Stomach smooth muscle (tissue), 2 donors: Measurements from ENCODE around the gene RMI2.

Source experiments
- H3K27ac ChIP-seq: one replicate; pipeline ENCODE4 v1.7.0; 2013; ENCODE audit warnings: mild to moderate bottlenecking, low read length, inconsistent platforms
- H3K27me3 ChIP-seq, 2 donors: one replicate each; pipeline ENCODE4 v1.7.0; 2013; ENCODE audit warnings: low read length in 2 of 2; ENCODE audit not compliant: insufficient read depth in 2 of 2, control insufficient read depth in 1 of 2
- H3K36me3 ChIP-seq, 2 donors: one replicate each; pipeline ENCODE4 v1.7.0; 2013; ENCODE audit warnings: low read length in 2 of 2; ENCODE audit not compliant: control insufficient read depth in 2 of 2, insufficient read depth in 2 of 2
- H3K4me1 ChIP-seq: one replicate; pipeline ENCODE4 v1.7.0; 2013; ENCODE audit warnings: low read length; ENCODE audit not compliant: control insufficient read depth, insufficient read depth
- H3K4me3 ChIP-seq, 2 donors: one replicate each; pipeline ENCODE4 v1.7.0; 2013; ENCODE audit warnings: low read length in 2 of 2
- H3K9ac ChIP-seq, 2 donors: one replicate each; pipeline ENCODE4 v1.7.0; 2013; ENCODE audit warnings: low read length in 2 of 2, mild to moderate bottlenecking in 1 of 2
- H3K9me3 ChIP-seq, 2 donors: one replicate each; pipeline ENCODE4 v1.7.0; 2013; ENCODE audit warnings: low read length in 2 of 2; ENCODE audit not compliant: control insufficient read depth in 2 of 2
- donor health status: healthy.
- donor health status: Pancreatic carcinoma.

The RMI2 gene

DNA sequence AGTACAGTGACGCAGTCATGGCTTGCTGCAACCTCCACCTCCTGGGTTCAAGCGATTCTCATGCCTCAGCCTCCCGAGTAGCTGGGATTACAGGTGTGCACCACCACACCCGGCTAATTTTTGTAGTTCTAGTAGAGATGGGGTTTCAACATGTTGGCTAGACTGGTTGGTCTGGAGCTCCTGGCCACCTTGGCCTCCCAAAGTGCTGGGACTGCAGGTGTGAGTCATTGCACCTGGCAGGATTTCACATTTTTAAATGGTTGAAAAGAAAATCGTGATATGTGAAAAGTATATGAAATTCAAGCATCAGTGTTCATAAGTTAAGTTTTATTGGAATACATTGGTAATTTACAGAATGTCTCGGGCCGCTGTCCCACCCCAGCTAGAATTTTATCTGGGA, 2.6 kb downstream of the RMI2 start:
- Histone ChIP-seq H3K4me1 (peaks cover 28% of the 10 kb centered on the region), H3K4me3 (no peak overlapping the region), H3K27ac (no peak overlapping the region), H3K36me3 (no peaks in the 10 kb centered on the region), H3K27me3 (no peaks in the 10 kb centered on the region), H3K9me3 (no peaks in the 10 kb centered on the region), H3K9ac (no peak overlapping the region)

DNA sequence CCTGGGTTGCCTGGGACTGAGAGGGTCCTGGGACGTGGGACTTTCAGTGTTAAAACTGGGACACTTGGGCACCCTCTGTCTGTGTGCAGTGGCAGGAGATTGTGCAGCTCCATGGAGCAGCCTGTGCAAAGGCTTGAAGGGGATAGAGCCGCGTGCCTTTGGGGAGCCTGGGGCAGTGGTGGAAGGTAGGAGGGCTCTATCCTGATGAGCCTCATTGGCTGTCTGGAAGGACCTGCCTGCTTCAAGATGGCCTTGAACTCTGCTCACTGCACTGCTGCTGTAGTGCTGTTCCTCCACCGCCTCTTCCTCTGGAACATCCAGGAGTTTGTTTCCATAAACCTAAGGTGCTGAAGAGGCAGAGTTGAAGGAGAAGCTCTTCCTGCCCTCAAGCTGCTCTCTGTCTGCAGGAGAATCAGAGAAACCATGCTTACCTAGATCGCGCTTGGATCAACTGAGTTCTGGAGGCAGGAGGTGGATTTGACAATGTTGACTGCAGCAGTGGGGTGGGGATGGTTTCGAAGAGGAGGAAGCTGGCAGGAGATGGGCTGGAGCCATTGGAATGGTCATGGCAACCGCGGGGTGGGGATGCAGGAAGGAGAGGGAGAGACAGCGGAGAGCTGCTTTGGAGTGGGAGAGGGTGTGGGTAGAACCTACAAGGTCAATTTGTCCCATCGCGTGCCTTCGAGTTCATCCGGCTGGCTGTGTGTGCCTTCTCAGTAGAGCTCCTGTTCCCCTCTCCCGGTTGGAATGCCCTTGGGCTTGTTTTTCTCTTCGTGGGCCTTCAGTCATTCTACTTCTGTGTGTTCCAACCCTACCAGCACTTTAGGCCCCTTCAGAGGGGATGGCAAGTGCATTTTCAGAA, 3.7 kb downstream of the RMI2 start:
- H3K27ac ChIP-seq, result peak overlapping the region; percentile 76
- peak overlapping the region; percentile 0 to 35 for H3K4me3 ChIP-seq
- H3K4me1 ChIP-seq, result peaks cover 28% of the 10 kb centered on the region

DNA sequence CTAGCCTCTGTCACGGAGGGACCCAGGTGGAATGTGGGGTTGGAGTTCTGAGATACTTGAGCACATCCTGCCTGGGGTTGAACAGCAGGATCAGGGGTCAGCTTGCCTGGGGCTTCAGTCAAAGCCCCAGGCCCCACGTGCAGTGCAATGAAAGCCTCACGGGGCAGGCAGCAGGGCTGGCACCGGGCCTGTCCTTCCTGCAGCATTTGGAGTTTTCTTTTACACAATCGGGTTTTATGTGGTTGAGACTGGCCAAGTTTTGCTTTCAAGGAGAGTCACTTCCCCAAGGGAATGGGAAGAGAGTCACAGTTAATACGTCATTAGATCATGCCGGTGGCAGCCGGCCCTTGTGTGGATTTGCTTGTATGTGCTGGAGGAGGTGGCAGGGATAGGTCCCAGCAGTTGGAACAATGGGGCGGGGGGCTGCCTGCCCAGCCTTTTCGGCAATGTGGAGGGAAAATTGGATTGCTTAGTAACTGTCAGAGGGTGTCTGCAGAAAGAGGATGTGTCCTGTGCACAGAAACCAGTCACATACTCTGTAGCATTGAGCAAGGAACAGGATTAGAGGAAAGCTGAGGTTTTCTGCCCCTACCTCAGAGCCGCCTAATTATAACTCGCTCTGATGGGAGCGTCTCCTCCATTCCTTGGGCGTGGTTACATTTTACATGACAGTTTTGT, 4.5 kb downstream of the RMI2 start:
- peaks cover 28% of the 10 kb centered on the region for H3K4me1 ChIP-seq
- H3K27ac ChIP-seq, result peak overlapping the region; percentile 76
- H3K9ac ChIP-seq, result peak overlapping the region in 1 of 2 donors; percentile 13

More for the DNA sequence above, 3.7 kb downstream of the RMI2 start:
- Histone ChIP-seq H3K9me3 (no peaks in the 10 kb centered on the region), H3K36me3 (no peaks in the 10 kb centered on the region), H3K27me3 (no peaks in the 10 kb centered on the region), H3K9ac (no peak overlapping the region)

DNA sequence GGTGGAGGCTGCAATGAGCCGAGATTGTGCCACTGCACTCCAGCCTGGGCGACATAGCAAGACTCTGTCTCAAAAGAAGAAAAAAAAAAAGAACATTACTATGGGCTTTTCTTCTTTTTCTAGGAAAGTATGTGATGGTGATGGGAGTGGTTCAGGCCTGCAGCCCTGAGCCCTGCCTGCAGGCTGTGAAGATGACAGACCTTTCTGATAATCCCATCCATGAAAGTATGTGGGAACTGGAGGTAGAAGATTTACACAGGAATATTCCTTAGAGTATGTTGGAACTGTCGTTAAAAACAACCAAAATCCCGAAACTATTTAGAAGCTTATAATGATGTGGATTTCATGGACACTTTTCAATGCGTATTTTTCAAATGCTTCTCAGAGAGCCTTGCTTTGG, 5.3 kb downstream of the RMI2 start:
- Histone ChIP-seq H3K9ac (peak overlapping the region in 1 of 2 donors; percentile 22), H3K4me3 (peak overlapping the region; percentile 50 to 56), H3K27me3 (no peaks in the 10 kb centered on the region), H3K36me3 (no peaks in the 10 kb centered on the region), H3K27ac (peak overlapping the region; percentile 76), H3K9me3 (no peaks in the 10 kb centered on the region), H3K4me1 (peaks cover 32% of the 10 kb centered on the region)

More for the DNA sequence above, 4.5 kb downstream of the RMI2 start:
- Histone ChIP-seq H3K4me3 (peak overlapping the region; percentile 0 to 35), H3K27me3 (no peaks in the 10 kb centered on the region), H3K36me3 (no peaks in the 10 kb centered on the region), H3K9me3 (no peaks in the 10 kb centered on the region)

DNA sequence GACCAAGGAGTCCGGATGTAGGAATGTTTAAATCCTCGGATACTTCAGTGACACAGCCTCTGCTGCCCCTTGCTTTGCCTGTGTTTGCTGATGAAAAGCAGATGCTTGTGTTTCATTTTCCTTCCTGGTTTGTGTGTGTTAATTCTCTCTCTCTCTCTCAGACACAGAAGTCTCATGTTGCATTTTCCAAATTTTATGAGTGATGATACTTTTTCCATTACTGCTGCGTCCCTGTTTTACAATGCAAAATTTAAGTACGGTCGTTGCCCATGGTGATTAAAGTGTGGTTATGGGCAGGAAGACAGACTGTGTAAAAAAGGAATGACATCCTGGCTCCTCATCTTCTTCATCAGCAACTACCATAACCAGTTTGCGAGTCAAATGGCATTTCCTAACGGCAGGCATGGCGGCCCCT, 5.7 kb downstream of the RMI2 start:
- Histone ChIP-seq H3K9me3 (no peaks in the 10 kb centered on the region), H3K36me3 (no peaks in the 10 kb centered on the region), H3K4me1 (peaks cover 32% of the 10 kb centered on the region), H3K4me3 (peak overlapping the region; percentile 50 to 56), H3K27me3 (no peaks in the 10 kb centered on the region), H3K27ac (peak overlapping the region; percentile 76), H3K9ac (peak overlapping the region; percentile 8 to 22)

DNA sequence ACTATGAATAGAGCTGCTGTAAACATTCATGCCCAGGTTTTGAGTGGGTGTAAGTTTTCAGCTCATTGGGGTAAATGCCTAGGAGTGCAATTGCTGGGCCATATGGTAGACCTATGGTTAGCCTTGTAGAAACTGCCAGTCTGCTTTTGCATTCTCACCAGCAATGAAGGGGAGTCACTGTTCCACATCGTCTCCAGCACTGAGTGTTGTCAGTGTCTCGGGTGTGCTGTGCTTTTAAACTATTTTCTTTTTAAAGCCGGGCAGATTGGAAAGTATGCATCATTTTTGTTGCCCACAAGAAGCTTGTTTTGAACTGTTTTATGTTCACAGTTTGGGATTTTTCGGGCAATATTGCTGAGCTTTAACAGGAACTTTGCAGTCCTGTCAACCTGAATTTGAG, 7.9 kb downstream of the RMI2 start:
- Histone ChIP-seq H3K27me3 (no peaks in the 10 kb centered on the region), H3K36me3 (no peaks in the 10 kb centered on the region), H3K9me3 (no peaks in the 10 kb centered on the region), H3K4me3 (no peak overlapping the region), H3K27ac (no peak overlapping the region), H3K4me1 (peaks cover 38% of the 10 kb centered on the region), H3K9ac (no peak overlapping the region)

DNA sequence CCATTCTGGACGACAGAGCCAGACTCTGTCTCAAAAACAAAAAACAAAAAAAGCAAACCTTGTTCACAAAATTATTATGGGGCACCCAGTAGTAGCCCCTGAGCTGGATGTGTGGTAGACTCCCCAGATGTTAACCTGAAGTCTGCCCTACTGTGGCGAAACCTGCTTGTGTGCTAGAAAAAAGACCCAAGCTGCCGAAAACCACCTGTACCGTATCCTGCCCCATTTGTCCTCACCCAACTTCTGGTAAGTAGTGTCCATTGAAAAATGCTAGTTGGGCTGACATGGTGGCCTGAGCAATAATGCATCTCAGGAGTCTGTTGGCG, 9.1 kb downstream of the RMI2 start:
- Histone ChIP-seq H3K4me3 (no peak overlapping the region), H3K36me3 (no peaks in the 10 kb centered on the region)

DNA sequence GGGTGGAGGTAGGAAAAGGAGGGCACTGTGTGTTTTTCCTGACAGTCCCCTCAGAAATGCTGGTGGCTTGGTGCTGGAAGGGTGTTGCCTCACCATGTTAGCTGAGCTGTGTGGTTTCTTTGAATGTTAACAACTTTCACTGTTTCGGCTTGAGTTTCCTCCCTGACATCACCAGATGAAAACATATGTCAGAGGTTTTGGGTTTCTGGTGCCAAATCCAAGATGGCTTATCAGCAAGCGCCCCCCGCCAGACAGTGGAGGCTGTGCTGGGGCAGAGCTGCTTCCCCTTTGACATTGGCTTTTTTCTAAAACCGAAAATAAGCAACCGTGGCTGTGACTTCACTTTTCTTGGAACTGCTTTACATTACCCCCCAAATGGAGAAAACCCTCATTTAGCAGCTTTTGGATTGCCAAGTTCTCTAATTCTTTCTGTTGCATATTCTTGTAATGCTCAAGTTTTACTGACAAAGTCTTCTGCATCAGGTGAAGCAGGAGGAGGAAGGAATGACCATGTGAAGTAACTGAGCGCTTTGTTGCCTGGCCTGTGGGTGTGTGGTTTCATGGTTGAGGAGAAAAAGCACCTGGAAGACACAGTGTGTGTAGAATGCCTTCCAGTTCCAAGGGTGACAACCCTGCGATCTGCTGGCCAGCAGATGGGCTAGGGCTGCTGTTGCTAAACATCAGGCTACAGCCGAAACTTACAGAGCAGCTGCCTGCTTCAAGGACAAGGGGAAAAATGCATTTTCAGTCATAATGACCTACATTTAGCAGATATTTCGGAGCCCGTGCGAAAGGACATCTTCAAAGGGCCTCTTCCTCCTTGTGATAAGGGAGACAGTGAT, 9.7 kb downstream of the RMI2 start:
- Histone ChIP-seq H3K4me1 (peaks cover 28% of the 10 kb centered on the region), H3K4me3 (no peak overlapping the region), H3K27ac (no peak overlapping the region)

More for the DNA sequence above, 9.1 kb downstream of the RMI2 start:
- Histone ChIP-seq H3K4me1 (peaks cover 34% of the 10 kb centered on the region), H3K9ac (no peak overlapping the region), H3K27ac (no peak overlapping the region), H3K27me3 (no peaks in the 10 kb centered on the region), H3K9me3 (no peaks in the 10 kb centered on the region)

DNA sequence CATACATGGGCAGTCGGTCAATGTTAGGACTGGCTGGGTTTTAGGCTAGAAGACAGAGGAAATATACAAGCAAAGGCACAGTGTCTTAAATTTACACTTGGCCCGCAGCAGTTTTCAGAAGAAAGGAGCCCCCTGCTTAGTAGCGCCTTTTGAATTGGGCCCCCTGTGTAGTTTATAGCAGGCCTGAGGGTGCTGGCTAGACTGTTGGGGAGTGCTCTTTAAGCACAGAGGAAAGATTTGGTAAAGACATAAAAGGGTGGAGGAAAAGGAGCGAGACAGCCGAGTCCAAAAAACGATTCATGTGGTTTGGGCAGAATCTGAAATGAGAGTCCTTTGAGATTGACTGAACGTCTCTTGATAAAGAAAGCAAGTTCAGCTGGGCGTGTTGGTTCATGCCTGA, 10.6 kb downstream of the RMI2 start:
- Histone ChIP-seq H3K4me1 (peaks cover 19% of the 10 kb centered on the region), H3K4me3 (no peak overlapping the region), H3K9ac (no peak overlapping the region), H3K36me3 (no peaks in the 10 kb centered on the region), H3K27ac (no peak overlapping the region), H3K27me3 (peaks cover 0 to 3% of the 10 kb centered on the region in 2 donors), H3K9me3 (no peaks in the 10 kb centered on the region)

More for the DNA sequence above, 9.7 kb downstream of the RMI2 start:
- Histone ChIP-seq H3K9me3 (no peaks in the 10 kb centered on the region), H3K36me3 (no peaks in the 10 kb centered on the region), H3K27me3 (no peaks in the 10 kb centered on the region), H3K9ac (no peak overlapping the region)

DNA sequence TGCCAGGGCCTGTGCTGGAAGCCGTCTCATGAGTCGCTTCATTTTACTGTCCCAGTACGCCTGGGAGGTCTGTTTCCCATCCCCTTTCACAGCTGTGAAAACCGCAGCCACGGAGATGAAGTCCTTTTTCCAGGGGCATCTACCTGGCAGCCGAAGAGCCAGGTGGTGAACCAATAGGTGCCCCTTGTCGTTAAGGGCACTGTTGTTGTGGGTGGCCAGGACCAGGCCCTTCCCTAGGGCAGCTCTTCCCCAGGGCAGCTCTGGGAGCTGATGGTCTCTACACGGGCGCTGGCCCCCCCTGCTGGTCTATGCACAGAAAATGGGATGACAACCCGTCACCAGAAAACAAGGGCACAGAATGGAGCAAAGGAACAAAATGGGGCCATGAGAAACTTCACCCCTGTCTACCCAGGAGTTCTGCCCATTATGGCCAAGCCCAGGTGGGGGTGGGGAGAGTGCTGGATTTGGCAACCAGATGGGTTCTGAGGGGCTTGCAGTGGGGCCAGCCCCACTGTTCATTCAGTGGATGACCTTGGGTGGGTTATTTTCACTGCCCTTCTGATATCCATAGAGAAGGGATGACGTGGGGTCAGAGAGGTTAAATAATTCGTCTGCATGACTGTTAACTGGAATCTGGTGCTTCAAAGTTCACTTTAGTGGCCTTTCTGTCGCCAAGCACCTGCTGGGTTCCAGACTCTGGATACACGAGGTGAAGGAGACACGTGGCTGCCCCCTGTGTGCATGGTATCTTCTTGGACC, 11.5 kb downstream of the RMI2 start:
- no peaks in the 10 kb centered on the region for H3K36me3 ChIP-seq
- no peaks in the 10 kb centered on the region for H3K9me3 ChIP-seq
- H3K4me1 ChIP-seq, result peaks cover 19% of the 10 kb centered on the region
- H3K9ac ChIP-seq, result no peak overlapping the region
- no peak overlapping the region for H3K4me3 ChIP-seq
- no peak overlapping the region for H3K27ac ChIP-seq
- H3K27me3 ChIP-seq, result peaks cover 0 to 3% of the 10 kb centered on the region in 2 donors
